Measurements from ENCODE around the gene ENTHD1. TPM values are rescaled to one million over a fixed set of nuclear protein-coding genes. Genes with fewer than 3 reads are reported as not detected.

The ENTHD1 gene
- total and polyA plus RNA-seq, 9 of the 15 experiments (the other 6 are each of a cell fraction or from before 2014, with no cell fraction given), result 0.13 to 0.98 (median 0.35) TPM

GRCh38 chr22:39832627-39833074 lies 60.9 kb downstream of the ENTHD1 start (continued):
- TF ChIP-seq HSF4 (CRISPR knock-in tag; IDR thresholded peaks at IDR 0.05; ENCODE audit: borderline replicate concordance) (no peak), ATF1 (CRISPR knock-in tag; IDR thresholded peaks at IDR 0.05) (no peak), ATF1 (tag; IDR thresholded peaks at IDR 0.05) (peak; percentile 47), GTF2F1 (IDR thresholded peaks at IDR 0.05; ENCODE audit: low read depth, low read length) (0 out of 2 replicates have a peak, but pooled peaks have one; percentile 44), TBP (optimal IDR thresholded peaks at IDR 0.05; ENCODE audit: low read depth, low read length) (peak; percentile 76), ZNF174 (CRISPR knock-in tag; IDR thresholded peaks at IDR 0.05) (no peak), ZNF232 (CRISPR knock-in tag; IDR thresholded peaks at IDR 0.05) (no peak), ZBED1 (IDR thresholded peaks at IDR 0.05) (no peak), SIN3B (IDR thresholded peaks at IDR 0.05; ENCODE audit: low read depth) (no peak), RFX1 (IDR thresholded peaks at IDR 0.05) (no peak), ZNF780A (CRISPR knock-in tag; IDR thresholded peaks at IDR 0.05) (no peak), ZNF639 (CRISPR knock-in tag; conservative IDR thresholded peaks at IDR 0.05 in 1 of 2, IDR thresholded peaks at IDR 0.05 in 1 of 2) (peak in 1 of 2 experiments; percentile 76; a peak in 1 of 4 replicates), ATF2 (CRISPR knock-in tag; IDR thresholded peaks at IDR 0.05) (no peak), TCF7 (IDR thresholded peaks at IDR 0.05; ENCODE audit: borderline replicate concordance) (no peak), ZNF23 (CRISPR knock-in tag; IDR thresholded peaks at IDR 0.05) (no peak), NCOR1 (IDR thresholded peaks at IDR 0.05) (peak; percentile 82), PREB (CRISPR knock-in tag; IDR thresholded peaks at IDR 0.05) (no peak), SMARCA4 (IDR thresholded peaks at IDR 0.05) (peak; percentile 84), CBFA2T3 (IDR thresholded peaks at IDR 0.05) (peak; percentile 91), ZNF282 (CRISPR knock-in tag; IDR thresholded peaks at IDR 0.05) (no peak), ASH1L (IDR thresholded peaks at IDR 0.05; ENCODE audit: borderline replicate concordance, low read depth, partially characterized antibody) (no peak), SOX6 (IDR thresholded peaks at IDR 0.05) (peak; percentile 63; the same call in 1 of the 2 replicates), SMARCE1 (IDR thresholded peaks at IDR 0.05) (peak; percentile 71), HMGN3 (IDR thresholded peaks at IDR 0.05; ENCODE audit: borderline replicate concordance, extremely low read depth, insufficient read length, low read depth, low read length) (no peak), TAF1 (IDR thresholded peaks at IDR 0.05; ENCODE audit: control insufficient read depth, extremely low read depth, insufficient read depth, low read length, severe bottlenecking) (peak; percentile 65), STAT5A (IDR thresholded peaks at IDR 0.05; ENCODE audit: borderline replicate concordance, low read length) (peak; percentile 69), NR2C1 (IDR thresholded peaks at IDR 0.05) (no peak), NR2C1 (tag; IDR thresholded peaks at IDR 0.05) (no peak), SMAD4 (CRISPR knock-in tag; conservative IDR thresholded peaks at IDR 0.05) (peak; percentile 67)

Data from K562 (cell line).